GM19468 (cell line): Measurements from ENCODE around the gene SERPINA7.
"Not testable (repeated sequence)": the region's sequence is repeated elsewhere in the genome, so short reads cannot be mapped to it uniquely, and the experiment has no call there.

Source experiments
- ATAC-seq: cut with Tn5 transposase; IDR thresholded peaks from one replicate; pipeline ENCODE4 v1.9.1; 2021; ENCODE audit warnings: mild to moderate bottlenecking, moderate library complexity, moderate number of reproducible peaks; ENCODE audit not compliant: unreplicated experiment; ENCODE audit errors: extremely low read depth

SERPINA7 gene, protein sequence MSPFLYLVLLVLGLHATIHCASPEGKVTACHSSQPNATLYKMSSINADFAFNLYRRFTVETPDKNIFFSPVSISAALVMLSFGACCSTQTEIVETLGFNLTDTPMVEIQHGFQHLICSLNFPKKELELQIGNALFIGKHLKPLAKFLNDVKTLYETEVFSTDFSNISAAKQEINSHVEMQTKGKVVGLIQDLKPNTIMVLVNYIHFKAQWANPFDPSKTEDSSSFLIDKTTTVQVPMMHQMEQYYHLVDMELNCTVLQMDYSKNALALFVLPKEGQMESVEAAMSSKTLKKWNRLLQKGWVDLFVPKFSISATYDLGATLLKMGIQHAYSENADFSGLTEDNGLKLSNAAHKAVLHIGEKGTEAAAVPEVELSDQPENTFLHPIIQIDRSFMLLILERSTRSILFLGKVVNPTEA

DNA sequence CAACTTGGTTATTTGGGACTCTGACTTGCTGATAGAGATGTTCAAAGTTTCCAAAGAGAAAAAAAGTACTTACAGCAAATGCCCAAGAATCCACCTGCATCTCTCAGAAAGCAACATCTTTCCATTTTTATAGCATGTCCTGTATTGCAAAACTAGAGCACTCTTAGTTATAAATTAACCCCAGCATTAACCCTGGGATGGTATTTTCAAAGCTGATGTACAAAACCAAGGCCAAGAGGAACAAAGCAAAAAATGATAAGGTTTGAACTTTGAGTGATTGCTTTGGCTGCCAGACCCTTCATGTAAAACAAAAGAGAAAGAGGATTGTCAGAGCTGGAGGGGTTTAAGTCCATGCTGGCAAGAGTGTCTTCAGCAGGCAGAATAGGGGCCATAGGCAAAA lies at the start of gene SERPINA7:
Gene SERPINA7 (minus strand): TSS at position 103 of the 400 bp plus-strand sequence. CDS start 1,669 bp downstream, outside the sequence.
- no peak for ATAC-seq

DNA sequence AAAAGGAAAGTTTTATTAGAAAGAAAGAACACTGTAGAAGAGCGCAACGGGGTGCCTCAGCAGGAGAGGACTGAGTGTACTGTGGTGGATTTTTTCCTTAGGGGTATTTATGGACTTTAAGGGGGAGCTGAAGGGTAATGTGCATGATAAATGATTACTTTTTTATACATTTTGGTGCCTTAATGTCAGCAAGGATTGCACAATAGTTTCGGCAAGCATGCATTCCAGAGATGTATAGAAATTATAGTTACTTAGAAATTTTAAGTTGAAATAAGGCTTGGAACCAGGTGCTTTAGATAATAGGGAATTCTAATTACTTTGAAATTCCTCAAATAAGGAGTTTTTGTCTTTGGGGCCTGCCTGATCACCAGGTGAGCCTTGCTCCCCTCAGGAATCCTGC lies 30.5 kb upstream of the SERPINA7 start:
- ATAC-seq: no peak

DNA sequence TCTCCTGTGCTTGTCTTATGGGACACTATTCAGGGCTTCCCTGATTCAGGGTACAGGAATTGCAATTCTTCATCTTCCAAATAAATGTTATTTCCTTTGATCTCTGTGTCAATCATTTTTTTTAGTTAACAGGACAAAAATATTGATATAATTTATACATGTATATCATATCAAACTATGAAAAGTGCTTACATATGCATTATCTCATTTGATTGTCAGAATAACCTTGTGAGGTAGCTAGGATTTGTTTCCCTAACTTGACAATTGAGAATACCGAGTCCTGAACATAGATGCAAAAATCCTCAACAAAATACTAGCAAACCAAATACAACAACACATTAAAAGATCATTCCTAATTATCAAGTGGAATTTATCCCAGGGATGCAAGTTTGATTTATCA lies 11.5 kb upstream of the SERPINA7 start:
- no peak for ATAC-seq

DNA sequence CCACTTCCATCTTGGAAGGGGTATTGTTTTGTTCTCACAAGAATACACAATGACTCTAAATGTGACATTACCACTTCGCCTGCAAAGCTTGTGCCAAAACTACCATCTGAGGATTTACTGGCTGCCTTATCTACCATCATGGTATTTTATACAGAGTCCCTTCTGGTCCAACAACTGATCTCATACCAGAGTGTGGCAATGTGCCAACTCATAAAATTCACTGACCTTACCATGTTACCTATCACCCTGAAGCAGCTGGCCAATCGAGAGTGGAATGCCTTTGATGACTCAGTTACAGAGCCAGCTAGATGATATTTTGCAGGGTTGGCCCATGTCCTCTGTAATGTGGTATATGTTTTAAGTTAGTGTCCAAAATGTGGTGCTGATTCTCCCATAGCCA lies 3.8 kb upstream of the SERPINA7 start:
- no peak for ATAC-seq

DNA sequence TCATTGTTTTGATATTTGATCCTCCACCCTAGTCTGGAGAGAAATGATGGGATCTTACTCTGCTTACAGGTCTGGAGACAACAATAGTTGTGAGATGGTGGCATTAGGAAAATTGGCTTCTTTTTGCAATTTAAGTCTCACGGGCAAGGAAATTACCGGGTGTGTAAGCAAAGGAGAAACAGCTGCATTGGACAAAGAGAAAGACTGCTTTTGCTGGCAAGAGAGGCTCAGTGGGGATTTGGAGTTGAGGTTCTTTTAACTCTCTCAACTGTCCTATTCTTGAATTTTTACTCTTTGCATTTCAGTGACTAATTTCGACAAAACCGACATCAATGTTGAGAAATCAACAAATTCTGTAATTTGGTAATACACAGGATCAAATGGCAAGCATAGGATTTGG lies 2.3 kb upstream of the SERPINA7 start:
- no peak for ATAC-seq

DNA sequence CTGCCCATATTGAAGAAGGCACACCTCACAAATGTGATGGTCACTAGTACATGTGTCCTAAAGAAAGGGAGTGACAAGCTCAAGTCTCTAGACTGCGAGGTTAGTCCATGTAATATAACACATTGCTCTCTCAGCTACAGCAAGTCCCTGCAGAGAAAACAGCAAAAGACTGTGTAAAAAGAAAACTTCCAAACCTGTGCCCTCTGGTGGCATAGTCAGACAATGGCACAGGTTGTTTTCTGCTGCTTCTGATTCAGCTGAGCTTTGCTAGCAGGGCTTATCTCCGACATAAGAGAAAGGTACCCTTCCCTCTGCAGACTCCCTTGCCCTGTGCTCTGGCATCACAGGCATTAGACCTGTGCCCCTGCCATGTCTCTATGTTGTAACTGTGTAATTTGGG lies 1.4 kb upstream of the SERPINA7 start:
- no peak for ATAC-seq

DNA sequence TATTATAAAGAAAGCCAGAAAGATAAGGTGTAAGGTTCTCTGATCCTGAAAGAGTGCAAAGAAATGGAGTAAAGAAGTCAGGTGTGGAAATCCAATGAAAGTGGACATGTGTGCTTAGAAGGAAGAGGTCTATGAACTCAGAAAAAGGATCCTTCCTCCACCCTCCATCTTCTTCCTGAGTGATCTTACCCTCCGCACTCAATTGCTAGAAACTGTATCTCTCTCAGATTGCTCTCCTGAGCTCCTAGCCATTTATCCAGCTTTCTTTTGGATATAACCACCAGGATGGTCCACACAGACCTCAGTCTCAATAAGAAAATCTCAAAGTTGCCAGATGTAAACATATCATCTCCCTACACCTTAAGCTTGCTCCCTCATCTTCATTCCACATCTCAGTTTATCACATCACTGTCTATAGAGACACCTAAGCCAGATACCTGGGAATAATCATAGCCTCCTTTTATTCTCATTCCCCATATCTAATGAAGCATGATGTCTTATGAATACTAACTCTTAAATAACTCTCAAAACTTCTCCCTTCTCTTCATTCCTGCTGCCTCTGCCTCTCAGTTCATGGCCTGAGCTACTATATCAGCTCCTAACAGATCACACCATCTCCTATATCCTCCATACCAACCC lies 573 bp downstream of the SERPINA7 start:
- ATAC-seq: no peak

DNA sequence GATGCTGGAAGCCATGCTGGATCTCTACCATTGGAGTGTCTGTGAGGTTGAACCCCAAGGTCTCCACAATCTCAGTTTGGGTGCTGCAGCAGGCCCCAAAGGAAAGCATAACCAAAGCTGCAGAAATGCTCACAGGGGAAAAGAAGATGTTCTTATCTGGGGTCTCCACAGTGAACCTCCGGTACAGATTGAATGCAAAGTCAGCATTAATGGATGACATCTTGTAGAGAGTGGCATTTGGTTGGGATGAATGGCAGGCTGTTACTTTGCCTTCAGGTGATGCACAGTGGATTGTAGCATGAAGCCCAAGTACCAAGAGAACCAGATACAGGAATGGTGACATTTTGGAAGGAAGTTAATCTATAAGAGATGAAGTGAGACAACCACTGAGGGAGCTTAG lies 1.8 kb downstream of the SERPINA7 start:
- ATAC-seq: no peak

DNA sequence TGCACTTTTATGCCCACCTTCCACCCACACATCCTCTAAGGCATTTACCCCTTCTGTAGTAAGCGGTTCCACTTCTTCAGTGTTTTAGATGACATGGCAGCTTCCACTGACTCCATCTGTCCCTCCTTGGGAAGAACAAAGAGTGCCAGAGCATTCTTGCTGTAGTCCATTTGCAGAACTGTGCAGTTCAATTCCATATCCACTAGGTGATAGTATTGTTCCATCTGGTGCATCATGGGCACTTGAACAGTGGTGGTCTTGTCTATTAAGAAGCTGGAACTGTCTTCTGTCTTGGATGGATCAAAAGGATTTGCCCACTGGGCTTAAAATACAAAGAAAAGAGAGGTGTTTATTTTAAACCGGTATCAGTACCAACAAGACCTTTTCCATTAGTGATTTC lies 3.5 kb downstream of the SERPINA7 start:
- ATAC-seq: no peak

DNA sequence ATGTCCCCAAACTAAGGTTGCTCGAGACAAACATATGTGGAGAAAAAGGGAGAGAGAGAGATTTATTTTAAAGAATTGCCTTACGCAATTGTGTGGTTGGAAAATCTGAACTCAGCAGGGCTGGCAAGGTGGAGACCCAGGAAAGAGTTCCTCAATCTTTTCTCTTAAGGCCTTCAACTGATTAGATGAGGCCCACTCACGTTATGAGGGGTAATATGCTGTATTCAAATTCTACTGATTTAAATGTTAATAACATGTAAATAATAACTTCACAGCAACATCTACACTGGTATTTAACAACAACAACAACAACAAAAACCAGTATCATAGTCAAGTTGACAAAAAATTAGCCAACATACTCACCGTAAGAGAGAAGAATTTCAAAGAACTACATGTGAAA lies 14.6 kb downstream of the SERPINA7 start:
- no peak for ATAC-seq

DNA sequence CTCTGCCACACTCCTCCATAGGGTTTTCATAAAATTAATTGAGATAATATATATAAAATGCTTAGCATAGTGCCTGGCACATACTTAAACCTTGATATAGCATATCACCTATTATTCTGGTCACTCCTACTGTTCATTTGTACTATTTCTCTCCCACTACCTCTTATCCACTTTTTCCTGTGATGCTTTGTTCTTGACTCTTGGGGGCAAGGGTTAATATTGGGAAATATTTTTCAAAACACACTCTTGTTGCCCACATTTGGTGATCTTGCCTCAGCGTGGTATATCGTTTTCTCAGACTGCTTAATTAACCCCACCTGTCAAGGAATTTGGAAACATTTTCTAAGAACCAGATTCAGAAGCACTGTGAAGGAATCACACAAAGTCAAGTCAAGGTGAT lies 16.3 kb downstream of the SERPINA7 start:
- no peak for ATAC-seq

DNA sequence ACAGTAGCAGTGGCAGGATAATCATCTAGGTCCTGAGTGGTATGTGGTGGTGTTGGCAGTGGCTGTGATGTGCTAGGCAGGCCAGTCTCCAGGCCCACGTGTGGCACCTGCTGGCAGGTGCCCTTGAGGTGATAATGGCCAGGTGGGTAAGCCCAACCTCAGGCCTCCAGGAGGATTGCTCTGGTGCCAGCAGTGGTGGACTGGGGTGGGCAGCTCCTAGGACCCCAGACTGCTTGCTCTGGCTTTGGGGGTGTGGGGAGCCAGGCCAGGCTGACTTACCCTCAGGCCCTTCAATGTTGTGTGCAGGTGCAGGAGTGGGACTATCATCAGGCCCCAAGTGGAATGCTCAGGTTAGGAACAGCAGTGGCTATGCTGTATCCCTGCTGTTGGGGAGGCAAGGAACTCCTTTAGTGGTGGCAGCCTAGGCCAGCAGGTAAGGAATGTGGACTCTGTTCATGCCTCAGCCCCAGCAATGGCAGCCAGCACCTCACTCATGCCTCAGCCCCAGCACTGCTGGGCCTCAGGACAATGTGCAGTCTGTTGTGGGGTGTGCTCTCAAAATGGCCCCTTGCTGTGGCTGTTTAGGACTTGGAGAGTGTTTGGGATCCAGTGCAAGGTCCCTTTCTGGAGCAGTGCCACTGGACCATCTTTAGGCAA lies 24.3 kb downstream of the SERPINA7 start:
- ATAC-seq: no peak

DNA sequence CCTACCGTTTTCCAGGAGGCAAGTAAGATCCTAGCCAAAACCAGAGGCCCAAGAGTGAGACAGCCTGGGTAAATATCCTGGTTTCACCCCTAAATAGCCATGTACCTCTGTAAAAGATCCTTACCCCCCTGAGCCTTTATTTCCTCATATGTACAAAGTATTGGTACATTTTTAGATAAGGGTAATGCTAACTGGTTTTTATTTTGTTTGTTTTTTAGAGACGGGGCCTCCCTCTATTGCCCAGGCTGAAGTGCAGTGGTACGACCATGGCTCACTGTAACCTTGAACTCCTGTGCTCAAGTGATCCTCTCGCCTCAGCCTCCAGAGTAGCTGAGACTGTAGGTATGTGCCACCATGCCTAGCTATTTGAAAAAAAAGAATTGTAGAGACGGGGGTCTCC lies 29.4 kb downstream of the SERPINA7 start:
- no peak for ATAC-seq

DNA sequence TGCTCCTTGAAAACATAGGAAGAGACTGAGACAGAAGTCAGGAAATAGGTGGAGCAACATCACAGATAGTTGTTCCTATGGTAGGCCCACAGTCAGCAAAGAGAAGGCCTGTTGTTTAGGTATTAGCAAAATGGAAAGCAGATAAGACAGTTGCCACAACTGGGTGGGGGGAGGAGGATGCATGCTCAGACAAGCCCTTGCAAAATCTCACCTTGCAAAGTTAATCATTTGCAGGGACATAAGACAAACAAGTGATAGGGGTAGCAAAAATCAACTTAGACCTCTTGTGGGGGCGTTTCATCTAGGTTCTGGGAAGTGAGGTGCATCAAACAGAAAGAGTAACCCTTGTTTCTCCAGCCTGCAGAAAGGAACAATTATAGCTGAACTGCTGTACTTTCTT lies 30.7 kb downstream of the SERPINA7 start:
- no peak for ATAC-seq

DNA sequence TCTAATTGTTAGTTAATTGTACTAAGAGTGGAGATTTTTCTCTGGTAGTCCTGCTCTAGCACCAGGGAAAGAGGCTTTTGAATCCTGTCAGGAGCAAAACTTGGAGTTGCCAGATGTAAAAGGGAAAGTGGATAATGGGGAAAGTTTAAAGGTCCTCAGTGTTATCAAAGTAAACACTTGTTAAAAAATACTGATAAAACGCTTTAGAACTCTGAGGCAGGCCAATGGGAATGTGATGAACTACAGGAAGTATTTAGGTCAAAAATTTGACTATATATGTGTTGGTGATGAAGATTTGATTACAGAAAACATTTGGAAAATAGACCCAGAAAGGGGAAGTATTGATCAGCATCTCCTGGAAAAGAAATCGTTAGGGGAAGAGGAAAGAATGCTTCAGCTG lies 32.8 kb downstream of the SERPINA7 start:
- ATAC-seq: no peak

DNA sequence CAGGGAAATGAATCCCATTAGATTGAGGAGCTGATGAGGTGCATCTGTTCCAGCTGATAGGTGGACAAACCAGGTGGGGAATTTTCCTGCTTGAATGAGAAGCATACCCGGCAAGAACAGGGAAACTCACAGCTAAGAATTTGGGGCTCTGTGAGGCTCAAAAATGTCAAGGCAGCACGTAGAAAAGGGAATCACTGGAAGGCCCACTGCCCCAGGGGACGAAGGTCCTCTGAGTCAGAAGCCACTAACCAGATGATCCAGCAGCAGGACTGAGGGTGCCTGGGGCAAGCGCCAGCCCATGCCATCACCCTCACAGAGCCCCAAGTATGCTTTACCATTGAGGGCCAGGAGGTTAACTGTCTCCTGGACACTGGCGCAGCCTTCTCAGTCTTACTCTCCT lies 37.9 kb downstream of the SERPINA7 start:
- ATAC-seq: not testable (repeated sequence)

DNA sequence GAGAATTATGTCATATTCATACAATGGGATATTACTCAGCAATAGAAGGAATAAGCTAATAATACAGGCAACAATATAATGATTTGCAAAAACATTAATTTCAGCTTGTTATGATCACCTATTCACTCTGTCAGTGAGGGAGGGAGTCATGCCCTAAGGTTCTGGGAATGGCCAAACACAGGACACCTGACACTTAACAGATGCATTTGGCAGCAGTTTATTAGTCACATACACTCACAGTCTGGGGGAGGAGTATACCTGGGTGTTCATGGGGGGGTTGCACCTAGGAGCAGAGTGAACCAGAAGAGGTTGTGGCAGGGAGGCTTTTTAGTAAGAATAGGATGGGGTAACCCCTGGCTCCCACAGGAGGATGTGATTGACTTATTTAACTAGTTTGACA lies 38.3 kb downstream of the SERPINA7 start:
- no peak for ATAC-seq

DNA sequence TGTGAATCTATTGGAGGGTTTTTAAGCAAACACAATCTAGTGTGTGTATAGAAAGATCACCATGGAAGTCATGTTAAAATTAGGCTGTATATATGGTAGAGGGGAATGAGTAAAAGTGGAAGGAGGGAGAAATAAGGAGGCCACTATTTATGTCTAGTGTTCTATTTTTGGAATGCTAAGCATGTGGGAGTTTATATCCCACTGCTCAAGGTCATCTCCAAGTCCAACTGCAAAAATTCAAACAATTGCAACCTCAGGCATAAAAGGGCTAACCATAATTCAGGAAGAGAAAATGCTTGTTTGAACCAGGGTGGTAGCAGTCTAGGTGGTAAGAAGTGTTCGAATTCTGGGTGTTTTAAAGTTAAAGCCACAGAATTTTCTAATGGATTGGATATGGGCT lies 39.2 kb downstream of the SERPINA7 start:
- no peak for ATAC-seq

DNA sequence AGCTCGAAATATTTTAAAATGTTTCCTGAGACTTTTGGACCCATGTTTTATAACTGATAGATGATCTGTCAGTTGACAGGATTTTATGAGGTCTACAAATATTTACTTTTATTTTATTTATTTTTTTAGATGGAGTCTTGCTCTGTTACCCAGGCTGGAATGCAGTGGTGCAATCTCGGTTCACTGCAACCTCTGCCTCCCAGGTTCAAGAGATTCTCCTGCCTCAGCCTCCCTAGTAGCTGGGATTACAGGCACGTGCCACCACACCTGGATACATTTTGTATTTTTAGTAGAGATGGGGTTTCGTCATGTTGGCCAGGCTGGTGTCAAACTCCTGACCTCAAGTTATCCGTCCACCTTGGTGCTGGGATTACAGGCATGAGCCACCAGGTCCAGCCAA lies 50.0 kb downstream of the SERPINA7 start:
- ATAC-seq: not testable (repeated sequence)
